Measurements from ENCODE around the gene SPPL2B. TPM values are rescaled to one million over a fixed set of nuclear protein-coding genes. Genes with fewer than 3 reads are reported as not detected.

SPPL2B gene
- total and polyA plus RNA-seq, 4 donors, result 9.5 to 34.6 (median 21.4) TPM

DNA sequence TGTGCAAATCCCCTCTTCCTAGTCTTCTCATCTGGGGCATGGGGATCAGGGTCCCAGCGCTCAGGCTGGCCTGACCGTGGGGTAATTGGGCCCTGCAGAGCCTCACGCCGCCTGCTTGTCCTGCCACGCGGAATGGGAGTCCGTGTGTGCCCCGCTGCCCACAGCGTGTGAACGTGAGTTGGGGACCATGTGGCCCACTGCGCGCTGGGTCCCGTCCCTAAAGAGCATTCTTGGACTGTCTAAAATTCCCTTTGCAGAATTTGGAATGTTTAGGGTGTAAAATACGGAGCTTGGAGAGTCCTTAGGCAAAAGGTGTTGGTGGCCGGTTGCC is 34.5 kb downstream of the SPPL2B start:
- Histone ChIP-seq H3K27me3 (ENCODE audit: control insufficient read depth in 4 of 4, insufficient read depth in 4 of 4, low read length in 3 of 4) (peaks cover 0 to 10% (median 0%) of the 10 kb centered on the region in 4 donors), H3K4me1 (ENCODE audit: control insufficient read depth in 4 of 4, insufficient read depth in 4 of 4, low read length in 3 of 4) (no peaks in the 10 kb centered on the region), H3K9me3 (ENCODE audit: control insufficient read depth in 4 of 4, low read length in 3 of 4) (no peaks in the 10 kb centered on the region), H3K4me3 (ENCODE audit: low read depth in 1 of 3, low read length in 3 of 3) (no peak overlapping the region), H3K27ac (ENCODE audit: low read depth in 1 of 2, low read length in 2 of 2) (no peak overlapping the region), H3K9ac (ENCODE audit: low read depth in 1 of 2, low read length in 2 of 2) (no peak overlapping the region), H3K36me3 (ENCODE audit: control insufficient read depth in 4 of 4, insufficient read depth in 3 of 4, low read depth in 1 of 4, low read length in 3 of 4) (no peaks in the 10 kb centered on the region)
- DNase-seq (ENCODE audit: low spot score), result no peak
- 86% methylated on average over 15 of the region's 15 CpGs for WGBS
- no peak for TF ChIP-seq HNF4A (conservative IDR thresholded peaks at IDR 0.05)
- TF ChIP-seq FOXA2 (IDR thresholded peaks at IDR 0.05), result no peak
- TF ChIP-seq, protein P1, sequence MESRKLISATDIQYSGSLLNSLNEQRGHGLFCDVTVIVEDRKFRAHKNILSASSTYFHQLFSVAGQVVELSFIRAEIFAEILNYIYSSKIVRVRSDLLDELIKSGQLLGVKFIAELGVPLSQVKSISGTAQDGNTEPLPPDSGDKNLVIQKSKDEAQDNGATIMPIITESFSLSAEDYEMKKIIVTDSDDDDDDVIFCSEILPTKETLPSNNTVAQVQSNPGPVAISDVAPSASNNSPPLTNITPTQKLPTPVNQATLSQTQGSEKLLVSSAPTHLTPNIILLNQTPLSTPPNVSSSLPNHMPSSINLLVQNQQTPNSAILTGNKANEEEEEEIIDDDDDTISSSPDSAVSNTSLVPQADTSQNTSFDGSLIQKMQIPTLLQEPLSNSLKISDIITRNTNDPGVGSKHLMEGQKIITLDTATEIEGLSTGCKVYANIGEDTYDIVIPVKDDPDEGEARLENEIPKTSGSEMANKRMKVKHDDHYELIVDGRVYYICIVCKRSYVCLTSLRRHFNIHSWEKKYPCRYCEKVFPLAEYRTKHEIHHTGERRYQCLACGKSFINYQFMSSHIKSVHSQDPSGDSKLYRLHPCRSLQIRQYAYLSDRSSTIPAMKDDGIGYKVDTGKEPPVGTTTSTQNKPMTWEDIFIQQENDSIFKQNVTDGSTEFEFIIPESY (IDR thresholded peaks at IDR 0.05), result no peak
- TF ChIP-seq, protein P2, sequence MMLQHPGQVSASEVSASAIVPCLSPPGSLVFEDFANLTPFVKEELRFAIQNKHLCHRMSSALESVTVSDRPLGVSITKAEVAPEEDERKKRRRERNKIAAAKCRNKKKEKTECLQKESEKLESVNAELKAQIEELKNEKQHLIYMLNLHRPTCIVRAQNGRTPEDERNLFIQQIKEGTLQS (IDR thresholded peaks at IDR 0.05), result no peak
- TF ChIP-seq, protein P3, sequence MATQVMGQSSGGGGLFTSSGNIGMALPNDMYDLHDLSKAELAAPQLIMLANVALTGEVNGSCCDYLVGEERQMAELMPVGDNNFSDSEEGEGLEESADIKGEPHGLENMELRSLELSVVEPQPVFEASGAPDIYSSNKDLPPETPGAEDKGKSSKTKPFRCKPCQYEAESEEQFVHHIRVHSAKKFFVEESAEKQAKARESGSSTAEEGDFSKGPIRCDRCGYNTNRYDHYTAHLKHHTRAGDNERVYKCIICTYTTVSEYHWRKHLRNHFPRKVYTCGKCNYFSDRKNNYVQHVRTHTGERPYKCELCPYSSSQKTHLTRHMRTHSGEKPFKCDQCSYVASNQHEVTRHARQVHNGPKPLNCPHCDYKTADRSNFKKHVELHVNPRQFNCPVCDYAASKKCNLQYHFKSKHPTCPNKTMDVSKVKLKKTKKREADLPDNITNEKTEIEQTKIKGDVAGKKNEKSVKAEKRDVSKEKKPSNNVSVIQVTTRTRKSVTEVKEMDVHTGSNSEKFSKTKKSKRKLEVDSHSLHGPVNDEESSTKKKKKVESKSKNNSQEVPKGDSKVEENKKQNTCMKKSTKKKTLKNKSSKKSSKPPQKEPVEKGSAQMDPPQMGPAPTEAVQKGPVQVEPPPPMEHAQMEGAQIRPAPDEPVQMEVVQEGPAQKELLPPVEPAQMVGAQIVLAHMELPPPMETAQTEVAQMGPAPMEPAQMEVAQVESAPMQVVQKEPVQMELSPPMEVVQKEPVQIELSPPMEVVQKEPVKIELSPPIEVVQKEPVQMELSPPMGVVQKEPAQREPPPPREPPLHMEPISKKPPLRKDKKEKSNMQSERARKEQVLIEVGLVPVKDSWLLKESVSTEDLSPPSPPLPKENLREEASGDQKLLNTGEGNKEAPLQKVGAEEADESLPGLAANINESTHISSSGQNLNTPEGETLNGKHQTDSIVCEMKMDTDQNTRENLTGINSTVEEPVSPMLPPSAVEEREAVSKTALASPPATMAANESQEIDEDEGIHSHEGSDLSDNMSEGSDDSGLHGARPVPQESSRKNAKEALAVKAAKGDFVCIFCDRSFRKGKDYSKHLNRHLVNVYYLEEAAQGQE (IDR thresholded peaks at IDR 0.05), result no peak
- TF ChIP-seq RXRA (IDR thresholded peaks at IDR 0.05), result no peak
- no peak for TF ChIP-seq TAF1 (conservative IDR thresholded peaks at IDR 0.05)
- TF ChIP-seq EGR1 (IDR thresholded peaks at IDR 0.05; ENCODE audit: low read depth in 2 of 2), result no peak
- TF ChIP-seq FOXA1 (IDR thresholded peaks at IDR 0.05), result no peak
- TF ChIP-seq SP1 (IDR thresholded peaks at IDR 0.05), result no peak
- TF ChIP-seq, protein P4, sequence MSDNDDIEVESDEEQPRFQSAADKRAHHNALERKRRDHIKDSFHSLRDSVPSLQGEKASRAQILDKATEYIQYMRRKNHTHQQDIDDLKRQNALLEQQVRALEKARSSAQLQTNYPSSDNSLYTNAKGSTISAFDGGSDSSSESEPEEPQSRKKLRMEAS (IDR thresholded peaks at IDR 0.05), result no peak
- no peak for TF ChIP-seq HNF4G (IDR thresholded peaks at IDR 0.05)
- TF ChIP-seq GABPA (IDR thresholded peaks at IDR 0.05 in 1 of 2, conservative IDR thresholded peaks at IDR 0.05 in 1 of 2), result no peak
- TF ChIP-seq JUND (IDR thresholded peaks at IDR 0.05), result no peak
- TF ChIP-seq NR2F2 (IDR thresholded peaks at IDR 0.05), result no peak
- no peak for TF ChIP-seq RAD21 (IDR thresholded peaks at IDR 0.05)
- TF ChIP-seq, protein P5, sequence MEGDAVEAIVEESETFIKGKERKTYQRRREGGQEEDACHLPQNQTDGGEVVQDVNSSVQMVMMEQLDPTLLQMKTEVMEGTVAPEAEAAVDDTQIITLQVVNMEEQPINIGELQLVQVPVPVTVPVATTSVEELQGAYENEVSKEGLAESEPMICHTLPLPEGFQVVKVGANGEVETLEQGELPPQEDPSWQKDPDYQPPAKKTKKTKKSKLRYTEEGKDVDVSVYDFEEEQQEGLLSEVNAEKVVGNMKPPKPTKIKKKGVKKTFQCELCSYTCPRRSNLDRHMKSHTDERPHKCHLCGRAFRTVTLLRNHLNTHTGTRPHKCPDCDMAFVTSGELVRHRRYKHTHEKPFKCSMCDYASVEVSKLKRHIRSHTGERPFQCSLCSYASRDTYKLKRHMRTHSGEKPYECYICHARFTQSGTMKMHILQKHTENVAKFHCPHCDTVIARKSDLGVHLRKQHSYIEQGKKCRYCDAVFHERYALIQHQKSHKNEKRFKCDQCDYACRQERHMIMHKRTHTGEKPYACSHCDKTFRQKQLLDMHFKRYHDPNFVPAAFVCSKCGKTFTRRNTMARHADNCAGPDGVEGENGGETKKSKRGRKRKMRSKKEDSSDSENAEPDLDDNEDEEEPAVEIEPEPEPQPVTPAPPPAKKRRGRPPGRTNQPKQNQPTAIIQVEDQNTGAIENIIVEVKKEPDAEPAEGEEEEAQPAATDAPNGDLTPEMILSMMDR (IDR thresholded peaks at IDR 0.05; ENCODE audit: low read depth, low read length, missing input control), result no peak

DNA sequence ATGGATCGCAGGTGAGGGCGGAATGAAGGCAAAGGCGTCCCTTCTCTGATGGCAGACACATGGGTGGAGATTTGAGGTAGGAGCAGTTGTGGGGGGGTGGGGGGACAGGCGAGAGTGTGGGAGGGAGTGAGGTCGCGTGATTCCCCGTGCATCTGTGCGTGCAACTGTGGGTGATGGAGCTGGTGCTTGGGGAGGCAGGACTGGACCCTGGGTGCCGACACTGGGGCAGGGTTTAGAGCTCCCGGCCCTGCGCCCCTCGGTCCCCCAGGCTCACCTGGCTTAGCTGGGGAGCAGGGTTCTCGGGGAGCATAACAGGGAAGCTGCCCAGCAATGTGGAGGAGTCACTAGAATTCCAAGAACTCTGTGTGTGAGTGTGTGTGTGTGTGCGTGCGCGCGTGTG is 34.9 kb downstream of the SPPL2B start:
- DNase-seq (ENCODE audit: low spot score), result no peak
- Histone ChIP-seq H3K27me3 (ENCODE audit: control insufficient read depth in 4 of 4, insufficient read depth in 4 of 4, low read length in 3 of 4) (peaks cover 0 to 10% (median 0%) of the 10 kb centered on the region in 4 donors), H3K4me1 (ENCODE audit: control insufficient read depth in 4 of 4, insufficient read depth in 4 of 4, low read length in 3 of 4) (no peaks in the 10 kb centered on the region), H3K9ac (ENCODE audit: low read depth in 1 of 2, low read length in 2 of 2) (no peak overlapping the region), H3K36me3 (ENCODE audit: control insufficient read depth in 4 of 4, insufficient read depth in 3 of 4, low read depth in 1 of 4, low read length in 3 of 4) (no peaks in the 10 kb centered on the region), H3K27ac (ENCODE audit: low read depth in 1 of 2, low read length in 2 of 2) (no peak overlapping the region), H3K9me3 (ENCODE audit: control insufficient read depth in 4 of 4, low read length in 3 of 4) (no peaks in the 10 kb centered on the region), H3K4me3 (ENCODE audit: low read depth in 1 of 3, low read length in 3 of 3) (no peak overlapping the region)
- WGBS, result 79% methylated on average over 17 of the region's 17 CpGs
- TF ChIP-seq SP1 (IDR thresholded peaks at IDR 0.05) (no peak), HNF4G (IDR thresholded peaks at IDR 0.05) (no peak), NR2F2 (IDR thresholded peaks at IDR 0.05) (no peak), JUND (IDR thresholded peaks at IDR 0.05) (no peak), RAD21 (IDR thresholded peaks at IDR 0.05) (no peak), GABPA (IDR thresholded peaks at IDR 0.05 in 1 of 2, conservative IDR thresholded peaks at IDR 0.05 in 1 of 2) (no peak), FOXA1 (IDR thresholded peaks at IDR 0.05) (no peak)
- TF ChIP-seq, protein P1 (IDR thresholded peaks at IDR 0.05), result no peak
- TF ChIP-seq, protein P4 (IDR thresholded peaks at IDR 0.05), result no peak
- TF ChIP-seq, protein P5 (IDR thresholded peaks at IDR 0.05; ENCODE audit: low read depth, low read length, missing input control), result no peak
- TF ChIP-seq, protein P2 (IDR thresholded peaks at IDR 0.05), result no peak

Data from liver (tissue), 9 donors.